Common myeloid progenitor, CD34-positive (primary cell): ENCODE data around the gene CIDEA.

Experiments used
- CTCF ChIA-PET: fragments of 350-600 bp; sonication (Branson Sonifier 250); formaldehyde crosslinking; loops from one replicate; lab custom pipeline; 2021; ENCODE audit warnings: antibody characterized with exemption; lab: Charles Lee
- POLR2A ChIA-PET: fragments of 350-600 bp; sonication (Branson Sonifier 250); formaldehyde crosslinking; loops from one replicate; lab custom pipeline; 2021; ENCODE audit warnings: antibody characterized with exemption; lab: Charles Lee
- DNase-seq, 3 donors: peaks; one replicate each; pipeline versions ENCODE4 v3.0.0 to v3.0.0-alpha.2; 2013
- H3K27ac ChIP-seq, 2 experiments: 1 replicate in 1 of 2; 2 replicates in 1 of 2; pipeline ENCODE4 v1.7.0; 2013; ENCODE audit warnings: inconsistent platforms in 2 of 2, low read length in 2 of 2, mild to moderate bottlenecking in 2 of 2, low read depth in 1 of 2, moderate library complexity in 1 of 2; ENCODE audit not compliant: severe bottlenecking in 2 of 2, insufficient read depth in 1 of 2, poor library complexity in 1 of 2
- H3K27me3 ChIP-seq, 5 experiments: replicated peaks in 2 of 5; 1 replicate in 3 of 5; 2 replicates in 2 of 5; pipeline versions ENCODE4 v1.6.1 to v1.7.0; 2013; ENCODE audit warnings: low read length in 4 of 5, mild to moderate bottlenecking in 2 of 5, moderate library complexity in 2 of 5, inconsistent platforms in 1 of 5; ENCODE audit not compliant: insufficient read depth in 5 of 5, control insufficient read depth in 4 of 5
- H3K36me3 ChIP-seq, 4 experiments: 1 replicate in 2 of 4; 2 replicates in 2 of 4; pipeline versions ENCODE4 v1.6.1 to v1.7.0; 2013; ENCODE audit warnings: low read length in 3 of 4, control low read depth in 1 of 4, mild to moderate bottlenecking in 1 of 4; ENCODE audit not compliant: control insufficient read depth in 4 of 4, insufficient read depth in 4 of 4
- H3K4me1 ChIP-seq, 4 experiments: 1 replicate in 3 of 4; 2 replicates in 1 of 4; pipeline versions ENCODE4 v1.6.1 to v1.7.1; 2013; ENCODE audit warnings: low read length in 3 of 4, mild to moderate bottlenecking in 3 of 4, control low read depth in 1 of 4, inconsistent platforms in 1 of 4, moderate library complexity in 1 of 4; ENCODE audit not compliant: control insufficient read depth in 4 of 4, insufficient read depth in 4 of 4; ENCODE audit errors: control extremely low read depth in 1 of 4
- H3K4me3 ChIP-seq, 7 experiments: 1 replicate in 4 of 7; 2 replicates in 3 of 7; pipeline versions ENCODE4 v1.5.1 to v1.7.0; 2013; ENCODE audit warnings: mild to moderate bottlenecking in 7 of 7, low read length in 6 of 7, moderate library complexity in 6 of 7, inconsistent platforms in 2 of 7, low read depth in 2 of 7, control low read depth in 1 of 7; ENCODE audit not compliant: insufficient read depth in 4 of 7, control insufficient read depth in 1 of 7; ENCODE audit errors: extremely low read depth in 1 of 7
- H3K9me3 ChIP-seq, 5 experiments: 1 replicate in 4 of 5; 2 replicates in 1 of 5; pipeline versions ENCODE4 v1.6.1 to v1.7.1; 2013; ENCODE audit warnings: low read length in 4 of 5, mild to moderate bottlenecking in 2 of 5, inconsistent platforms in 1 of 5, low read depth in 1 of 5, moderate library complexity in 1 of 5; ENCODE audit not compliant: control insufficient read depth in 4 of 5, insufficient read depth in 2 of 5; ENCODE audit errors: control extremely low read depth in 1 of 5
- WGBS: methylation state at CpG from one replicate; pipeline ENCODE4 v1.1.5; 2013; ENCODE audit not compliant: insufficient coverage; 5-methylcytosine and 5-hydroxymethylcytosine counted together

The CIDEA gene

GRCh38 chr18:12324991-12325725, 71.0 kb downstream of the CIDEA start:
- 97% methylated on average over 57 of the region's 58 CpGs for WGBS
- peaks cover 9 to 61% (median 49%) of the 10 kb centered on the region in 4 experiments for H3K36me3 ChIP-seq
- peaks cover 0 to 4% (median 0%) of the 10 kb centered on the region in 4 experiments for H3K4me1 ChIP-seq
- H3K27ac ChIP-seq, result no peak overlapping the region
- ChIA-PET POLR2A (interaction anchor here (1.2 kb wide), 1 partner anchor 10 kb away, joined by 3 read pairs; no protein-coding TSS in a partner anchor), CTCF (interaction anchor here (3.0 to 6.1 kb wide), 2 partner anchors 8 to 11 kb away, joined by 12 to 70 read pairs; no protein-coding TSS in a partner anchor)
- H3K27me3 ChIP-seq, result no peaks in the 10 kb centered on the region
- H3K9me3 ChIP-seq, result no peaks in the 10 kb centered on the region
- H3K4me3 ChIP-seq, result no peak overlapping the region
- no peak for DNase-seq

DNA sequence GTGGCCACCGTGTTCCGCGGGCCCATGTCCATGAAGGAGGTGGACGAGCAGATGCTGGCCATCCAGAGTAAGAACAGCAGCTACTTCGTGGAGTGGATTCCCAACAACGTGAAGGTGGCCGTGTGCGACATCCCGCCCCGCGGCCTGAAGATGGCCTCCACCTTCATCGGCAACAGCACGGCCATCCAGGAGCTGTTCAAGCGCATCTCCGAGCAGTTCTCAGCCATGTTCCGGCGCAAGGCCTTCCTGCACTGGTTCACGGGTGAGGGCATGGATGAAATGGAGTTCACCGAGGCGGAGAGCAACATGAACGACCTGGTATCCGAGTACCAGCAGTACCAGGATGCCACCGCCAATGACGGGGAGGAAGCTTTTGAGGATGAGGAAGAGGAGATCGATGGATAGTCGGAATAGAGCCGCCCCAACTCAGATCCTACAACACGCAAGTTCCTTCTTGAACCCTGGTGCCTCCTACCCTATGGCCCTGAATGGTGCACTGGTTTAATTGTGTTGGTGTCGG, 71.6 kb downstream of the CIDEA start:
- ChIA-PET CTCF (interaction anchor here (6.1 kb wide), 1 partner anchor 9 kb away, joined by 70 read pairs; no protein-coding TSS in a partner anchor), POLR2A (no interaction called here)
- Histone ChIP-seq H3K9me3 (no peaks in the 10 kb centered on the region), H3K36me3 (peaks cover 9 to 63% (median 49%) of the 10 kb centered on the region in 4 experiments), H3K4me3 (no peak overlapping the region), H3K4me1 (peaks cover 0 to 4% (median 0%) of the 10 kb centered on the region in 4 experiments), H3K27me3 (no peaks in the 10 kb centered on the region), H3K27ac (no peak overlapping the region)
- 97% methylated on average over 25 of the region's 29 CpGs for WGBS
- DNase-seq, result no peak

- ChIA-PET CTCF (interaction anchor here (0.9 to 6.1 kb wide), 8 partner anchors 10 to 49 kb away, joined by 3 to 70 read pairs (median 9); no protein-coding TSS in a partner anchor), POLR2A (no interaction called here)
- no peaks in the 10 kb centered on the region for H3K27me3 ChIP-seq
- H3K4me1 ChIP-seq, result peaks cover 0 to 4% (median 0%) of the 10 kb centered on the region in 4 experiments
- H3K27ac ChIP-seq, result no peak overlapping the region
- WGBS, result 97% methylated on average over 12 of the region's 12 CpGs
- no peak for DNase-seq
- no peak overlapping the region for H3K4me3 ChIP-seq
- H3K36me3 ChIP-seq, result peaks cover 9 to 61% (median 48%) of the 10 kb centered on the region in 4 experiments
- no peaks in the 10 kb centered on the region for H3K9me3 ChIP-seq
Measured at GRCh38 chr18:12326711-12327460, 72.7 kb downstream of the CIDEA start.
